ENCODE measurements around the gene ECHDC3. TPM values are rescaled to one million over a fixed set of nuclear protein-coding genes. Genes with fewer than 3 reads are reported as not detected.

The ECHDC3 gene
- total and polyA plus RNA-seq, 2 of the 13 experiments (the other 11 are each of a cell fraction or from before 2014, with no cell fraction given), result not detected

DNA sequence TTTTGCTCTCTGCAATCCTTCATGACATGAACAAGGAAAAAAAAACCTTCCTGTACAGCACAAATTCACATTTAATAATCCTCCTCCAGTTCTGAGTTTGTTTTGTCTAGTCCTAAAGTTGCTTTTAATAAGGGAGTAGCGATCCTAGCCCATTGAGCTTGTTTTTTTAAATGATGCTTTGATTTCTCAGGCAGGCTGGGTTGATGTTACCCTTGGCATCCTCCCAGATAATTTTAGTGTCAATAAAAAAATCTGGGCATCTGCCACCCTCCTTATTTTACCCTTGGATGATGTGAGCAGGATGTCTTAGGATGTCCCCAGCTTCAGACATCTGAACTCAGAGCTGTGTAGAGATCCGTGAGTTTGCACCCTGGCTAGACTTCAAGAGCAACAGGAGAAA is 47.1 kb downstream of the ECHDC3 start:
- peaks cover 0 to 20% of the 10 kb centered on the region in 2 experiments; a peak in 3 of 5 replicates for H3K27me3 ChIP-seq (ENCODE audit: control insufficient read depth in 1 of 2, insufficient read depth in 2 of 2, low read length in 2 of 2)
- no peak overlapping the region for H2AFZ ChIP-seq (ENCODE audit: low read length)
- H3K4me3 ChIP-seq (replicated peaks in 1 of 3; ENCODE audit: insufficient read depth in 1 of 3, low read depth in 2 of 3, low read length in 3 of 3), result no peak overlapping the region
- H4K20me1 ChIP-seq (ENCODE audit: insufficient read depth, low read length), result no peaks in the 10 kb centered on the region
- 65% methylated on average over 2 of the region's 2 CpGs for WGBS (ENCODE audit: low lambda C conversion rate)
- TF ChIP-seq KLF16 (CRISPR knock-in tag; IDR thresholded peaks at IDR 0.05), result no peak
- TF ChIP-seq, protein P1, sequence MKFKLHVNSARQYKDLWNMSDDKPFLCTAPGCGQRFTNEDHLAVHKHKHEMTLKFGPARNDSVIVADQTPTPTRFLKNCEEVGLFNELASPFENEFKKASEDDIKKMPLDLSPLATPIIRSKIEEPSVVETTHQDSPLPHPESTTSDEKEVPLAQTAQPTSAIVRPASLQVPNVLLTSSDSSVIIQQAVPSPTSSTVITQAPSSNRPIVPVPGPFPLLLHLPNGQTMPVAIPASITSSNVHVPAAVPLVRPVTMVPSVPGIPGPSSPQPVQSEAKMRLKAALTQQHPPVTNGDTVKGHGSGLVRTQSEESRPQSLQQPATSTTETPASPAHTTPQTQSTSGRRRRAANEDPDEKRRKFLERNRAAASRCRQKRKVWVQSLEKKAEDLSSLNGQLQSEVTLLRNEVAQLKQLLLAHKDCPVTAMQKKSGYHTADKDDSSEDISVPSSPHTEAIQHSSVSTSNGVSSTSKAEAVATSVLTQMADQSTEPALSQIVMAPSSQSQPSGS (CRISPR knock-in tag; IDR thresholded peaks at IDR 0.05), result no peak
- TF ChIP-seq ZNF124 (CRISPR knock-in tag; IDR thresholded peaks at IDR 0.05), result no peak
- no peak for TF ChIP-seq NR3C1 (CRISPR knock-in tag; IDR thresholded peaks at IDR 0.05)
- no peak for TF ChIP-seq SIN3A (IDR thresholded peaks at IDR 0.05; ENCODE audit: borderline replicate concordance, low read depth, low read length)
- TF ChIP-seq ZSCAN22 (CRISPR knock-in tag; IDR thresholded peaks at IDR 0.05), result no peak
- TF ChIP-seq, protein P2, sequence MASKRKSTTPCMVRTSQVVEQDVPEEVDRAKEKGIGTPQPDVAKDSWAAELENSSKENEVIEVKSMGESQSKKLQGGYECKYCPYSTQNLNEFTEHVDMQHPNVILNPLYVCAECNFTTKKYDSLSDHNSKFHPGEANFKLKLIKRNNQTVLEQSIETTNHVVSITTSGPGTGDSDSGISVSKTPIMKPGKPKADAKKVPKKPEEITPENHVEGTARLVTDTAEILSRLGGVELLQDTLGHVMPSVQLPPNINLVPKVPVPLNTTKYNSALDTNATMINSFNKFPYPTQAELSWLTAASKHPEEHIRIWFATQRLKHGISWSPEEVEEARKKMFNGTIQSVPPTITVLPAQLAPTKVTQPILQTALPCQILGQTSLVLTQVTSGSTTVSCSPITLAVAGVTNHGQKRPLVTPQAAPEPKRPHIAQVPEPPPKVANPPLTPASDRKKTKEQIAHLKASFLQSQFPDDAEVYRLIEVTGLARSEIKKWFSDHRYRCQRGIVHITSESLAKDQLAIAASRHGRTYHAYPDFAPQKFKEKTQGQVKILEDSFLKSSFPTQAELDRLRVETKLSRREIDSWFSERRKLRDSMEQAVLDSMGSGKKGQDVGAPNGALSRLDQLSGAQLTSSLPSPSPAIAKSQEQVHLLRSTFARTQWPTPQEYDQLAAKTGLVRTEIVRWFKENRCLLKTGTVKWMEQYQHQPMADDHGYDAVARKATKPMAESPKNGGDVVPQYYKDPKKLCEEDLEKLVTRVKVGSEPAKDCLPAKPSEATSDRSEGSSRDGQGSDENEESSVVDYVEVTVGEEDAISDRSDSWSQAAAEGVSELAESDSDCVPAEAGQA (IDR thresholded peaks at IDR 0.05; ENCODE audit: low read depth), result no peak
- TF ChIP-seq, protein P2 (CRISPR knock-in tag; IDR thresholded peaks at IDR 0.05; ENCODE audit: borderline replicate concordance), result no peak
- TF ChIP-seq MAZ (IDR thresholded peaks at IDR 0.05; ENCODE audit: borderline replicate concordance, low read depth, low read length), result no peak
- TF ChIP-seq MAZ (CRISPR knock-in tag; IDR thresholded peaks at IDR 0.05; ENCODE audit: low read depth), result no peak
- no peak for TF ChIP-seq AGO2 (optimal IDR thresholded peaks at IDR 0.05; ENCODE audit: low read depth, low read length)
- TF ChIP-seq SP1 (IDR thresholded peaks at IDR 0.05), result no peak
- no peak for TF ChIP-seq SP1 (CRISPR knock-in tag; IDR thresholded peaks at IDR 0.05)
- TF ChIP-seq HNRNPLL (IDR thresholded peaks at IDR 0.05; ENCODE audit: low read depth, low read length, poor library complexity, severe bottlenecking), result no peak
- POLR2A ChIA-PET, result interaction anchor here (1.0 kb wide), 1 partner anchor 254 kb away, joined by 3 read pairs; no protein-coding TSS in a partner anchor
- intact Hi-C loops (cut with micrococcal nuclease; ENCODE audit: unreplicated experiment) (no loop called here), in situ Hi-C loops (cut with HindIII; ENCODE audit: extremely low pct_ligation_motif_present, low pct_unique_long_range_greater_than_20kb) (no loop called here)
- ATAC-seq, result no peak
- FAIRE-seq, result no peak
- H3K79me2 ChIP-seq (ENCODE audit: insufficient read depth, low read length), result no peaks in the 10 kb centered on the region
- no peak overlapping the region for H3K27ac ChIP-seq (ENCODE audit: extremely low read length, insufficient read depth, low read length)
- H3K9me3 ChIP-seq (ENCODE audit: low read length), result no peaks in the 10 kb centered on the region
- no peaks in the 10 kb centered on the region for H3K36me3 ChIP-seq (replicated peaks in 1 of 2; ENCODE audit: control insufficient read depth in 1 of 2, insufficient read depth in 2 of 2, low read length in 2 of 2)
- no peak overlapping the region for H3K9ac ChIP-seq (ENCODE audit: insufficient read depth, low read depth, low read length)
- CTCF ChIA-PET (ENCODE audit: low intra/inter-chr PET ratio, low total read pairs), result no interaction called here
- BruUV-seq (replicated peaks), result no TSS peak
- no peak overlapping the region for H3K4me2 ChIP-seq (ENCODE audit: low read depth, low read length)
- peaks cover 7% of the 10 kb centered on the region for H3K4me1 ChIP-seq (ENCODE audit: insufficient read depth, low read length)
- no peak for DNase-seq (ENCODE audit: low spot score)

All from HepG2 (cell line).